SK-N-MC (cell line): ENCODE measurements around the gene PRKCZ.

Experiments used
- EZH2 ChIP-seq: fragments of 200-600 bp; sonication (generic); IDR thresholded peaks from one replicate; pipeline ENCODE4 v1.6.1; 2017; ENCODE audit warnings: antibody characterized with exemption
- POLR2AphosphoS5 ChIP-seq: IDR thresholded peaks from 2 replicates; pipeline ENCODE4 v1.6.1; 2012; ENCODE audit warnings: mild to moderate bottlenecking, low read depth, low read length, borderline replicate concordance

- TF ChIP-seq EZH2 (no peak), POLR2AphosphoS5 (no peak)
Observed at GRCh38 chr1:2212274-2212531, 162.0 kb downstream of the PRKCZ start.
